Nephron (organoid): Measurements from ENCODE around the gene HIP1.

ENCODE experiments used
- H3K27ac Mint-ChIP-seq, 3 experiments: 2 replicates each; pipeline ENCODE4 v1.8.0; 2020; ENCODE audit warnings: mixed read lengths in 3 of 3, mild to moderate bottlenecking in 2 of 3, moderate library complexity in 1 of 3
- H3K27me3 Mint-ChIP-seq: 2 replicates; pipeline ENCODE4 v1.8.0; 2021; ENCODE audit warnings: low read depth, mild to moderate bottlenecking, moderate library complexity, mixed read lengths
- H3K36me3 Mint-ChIP-seq: 2 replicates; pipeline ENCODE4 v1.8.0; 2020; ENCODE audit warnings: low read depth, mixed read lengths
- H3K4me1 Mint-ChIP-seq: 2 replicates; pipeline ENCODE4 v1.8.0; 2020; ENCODE audit warnings: mixed read lengths
- H3K4me3 Mint-ChIP-seq, 3 experiments: 2 replicates each; pipeline ENCODE4 v1.8.0; 2020; ENCODE audit warnings: mild to moderate bottlenecking in 3 of 3, mixed read lengths in 3 of 3, moderate library complexity in 2 of 3
- H3K9me3 Mint-ChIP-seq: 2 replicates; pipeline ENCODE4 v1.8.0; 2020; ENCODE audit warnings: mixed read lengths
- CTCF ChIP-seq, 3 experiments: fragments of 200-600 bp; sonication (generic); IDR thresholded peaks; one replicate each; pipeline ENCODE4 v1.5.0; 2021; ENCODE audit warnings: antibody characterized with exemption in 3 of 3; ENCODE audit not compliant: unreplicated experiment in 3 of 3

HIP1 gene

GRCh38 chr7:75704928-75705327, 33.8 kb downstream of the HIP1 start:
- Mint-ChIP-seq H3K36me3 (peaks cover 12% of the 10 kb centered on the region), H3K4me1 (peaks cover 5% of the 10 kb centered on the region), H3K9me3 (peaks cover 11% of the 10 kb centered on the region), H3K27me3 (no peaks in the 10 kb centered on the region), H3K4me3 (no peak overlapping the region), H3K27ac (peak overlapping the region in 1 of 3 experiments; percentile 17)
- no peak for TF ChIP-seq CTCF (IDR thresholded peaks at IDR 0.05; ENCODE audit: unreplicated experiment in 3 of 3)

GRCh38 chr7:75702515-75702914, 36.2 kb downstream of the HIP1 start:
- no peak overlapping the region for H3K27ac Mint-ChIP-seq
- H3K9me3 Mint-ChIP-seq, result no peaks in the 10 kb centered on the region
- H3K27me3 Mint-ChIP-seq, result no peaks in the 10 kb centered on the region
- no peak overlapping the region for H3K4me3 Mint-ChIP-seq
- H3K4me1 Mint-ChIP-seq, result peaks cover 5% of the 10 kb centered on the region
- no peak for TF ChIP-seq CTCF (IDR thresholded peaks at IDR 0.05; ENCODE audit: unreplicated experiment in 3 of 3)
- H3K36me3 Mint-ChIP-seq, result no peaks in the 10 kb centered on the region

GRCh38 chr7:75699993-75700392, 38.7 kb downstream of the HIP1 start:
- TF ChIP-seq CTCF (IDR thresholded peaks at IDR 0.05; ENCODE audit: unreplicated experiment in 3 of 3), result no peak
- Mint-ChIP-seq H3K27me3 (no peaks in the 10 kb centered on the region), H3K9me3 (no peaks in the 10 kb centered on the region), H3K4me3 (no peak overlapping the region), H3K27ac (no peak overlapping the region), H3K36me3 (no peaks in the 10 kb centered on the region), H3K4me1 (peaks cover 5% of the 10 kb centered on the region)

- H3K9me3 Mint-ChIP-seq, result peaks cover 2% of the 10 kb centered on the region
- H3K27ac Mint-ChIP-seq, result no peak overlapping the region
- no peak for TF ChIP-seq CTCF (IDR thresholded peaks at IDR 0.05; ENCODE audit: unreplicated experiment in 3 of 3)
- no peak overlapping the region for H3K4me3 Mint-ChIP-seq
- peaks cover 6% of the 10 kb centered on the region for H3K4me1 Mint-ChIP-seq
- no peaks in the 10 kb centered on the region for H3K27me3 Mint-ChIP-seq
- H3K36me3 Mint-ChIP-seq, result no peaks in the 10 kb centered on the region
Measured at GRCh38 chr7:75698358-75698757, 40.4 kb downstream of the HIP1 start.

GRCh38 chr7:75696263-75697037, 42.3 kb downstream of the HIP1 start:
- Mint-ChIP-seq H3K27ac (no peak overlapping the region), H3K9me3 (peaks cover 2% of the 10 kb centered on the region), H3K36me3 (no peaks in the 10 kb centered on the region), H3K4me1 (peaks cover 6% of the 10 kb centered on the region), H3K4me3 (no peak overlapping the region), H3K27me3 (no peaks in the 10 kb centered on the region)
- TF ChIP-seq CTCF (IDR thresholded peaks at IDR 0.05; ENCODE audit: unreplicated experiment in 3 of 3), result no peak
